GM10847 (cell line): ENCODE measurements around the gene NFIB.

ENCODE experiments used
- POLR2A ChIP-seq: IDR thresholded peaks from 2 replicates; pipeline ENCODE4 v1.6.1; 2011; ENCODE audit not compliant: insufficient read length; ENCODE audit errors: extremely low read depth

The NFIB gene

GRCh38 chr9:14306188-14306587 is 7.8 kb downstream of the NFIB start:
- TF ChIP-seq POLR2A, result no peak

- no peak for TF ChIP-seq POLR2A
These were observed 9.7 kb downstream of the NFIB start for GRCh38 chr9:14304259-14304658.

DNA sequence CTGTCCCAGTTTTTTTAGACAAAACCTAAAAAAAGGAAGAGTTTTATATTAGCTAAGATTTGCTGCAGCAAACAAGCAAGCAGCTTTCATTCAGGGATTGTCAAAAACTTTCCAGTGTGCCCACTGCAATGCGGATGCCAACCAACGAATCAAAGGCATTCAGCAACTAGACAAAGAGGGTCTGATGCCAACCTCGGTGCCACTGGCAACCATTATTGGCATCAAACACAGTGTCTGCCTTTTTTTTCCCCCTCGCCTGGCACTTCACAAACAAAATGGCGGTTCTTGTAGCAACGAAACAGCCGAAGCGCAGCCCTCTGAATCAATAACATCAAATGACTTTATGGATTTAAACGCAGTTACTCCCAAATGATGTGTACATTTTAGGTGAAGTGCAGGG is 10.4 kb downstream of the NFIB start:
- no peak for TF ChIP-seq POLR2A

DNA sequence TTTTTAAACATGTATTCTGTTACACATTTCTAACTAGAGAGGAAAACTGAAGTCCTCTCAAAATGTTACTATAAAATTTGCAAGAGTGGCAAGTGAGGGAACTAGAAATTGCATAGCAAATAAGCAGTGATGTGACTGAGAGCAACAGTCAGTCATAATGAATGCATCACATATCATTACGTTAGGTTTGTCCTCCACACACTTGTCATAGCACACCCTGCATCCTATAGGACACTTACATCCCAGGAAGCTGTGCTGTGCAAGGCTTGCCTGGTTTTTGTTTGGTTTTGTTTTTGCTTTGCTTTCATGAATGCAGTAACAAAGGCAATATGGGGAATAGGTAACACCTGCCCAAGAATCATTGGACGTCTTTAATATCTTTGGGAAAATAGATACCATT is 10.8 kb downstream of the NFIB start:
- TF ChIP-seq POLR2A, result no peak

- TF ChIP-seq POLR2A, result no peak
These were observed 11.5 kb downstream of the NFIB start for GRCh38 chr9:14302405-14302804.

GRCh38 chr9:14301583-14302021 is 12.3 kb downstream of the NFIB start:
- TF ChIP-seq POLR2A, result no peak

DNA sequence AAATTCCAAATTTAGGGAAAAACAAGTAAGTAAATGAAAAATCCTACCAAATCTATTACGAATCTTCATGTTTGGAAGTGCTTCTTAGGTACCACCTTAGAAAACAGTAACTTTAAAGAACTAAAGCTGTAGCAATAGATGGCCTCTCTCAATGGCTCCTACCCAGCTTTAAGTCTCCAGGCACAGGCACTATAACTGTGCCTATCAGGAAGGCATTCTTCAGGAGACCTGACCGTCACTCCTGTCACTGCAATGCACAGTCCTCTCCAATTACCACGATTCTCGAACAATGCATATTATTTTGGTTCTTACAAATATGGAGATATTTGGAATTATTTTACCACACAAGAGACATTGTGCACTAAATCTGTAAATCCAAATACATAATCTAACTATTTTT is 12.9 kb downstream of the NFIB start:
- no peak for TF ChIP-seq POLR2A

- no peak for TF ChIP-seq POLR2A
These were observed 13.4 kb downstream of the NFIB start for GRCh38 chr9:14300588-14300987.

GRCh38 chr9:14300040-14300439 is 13.9 kb downstream of the NFIB start:
- TF ChIP-seq POLR2A, result no peak

DNA sequence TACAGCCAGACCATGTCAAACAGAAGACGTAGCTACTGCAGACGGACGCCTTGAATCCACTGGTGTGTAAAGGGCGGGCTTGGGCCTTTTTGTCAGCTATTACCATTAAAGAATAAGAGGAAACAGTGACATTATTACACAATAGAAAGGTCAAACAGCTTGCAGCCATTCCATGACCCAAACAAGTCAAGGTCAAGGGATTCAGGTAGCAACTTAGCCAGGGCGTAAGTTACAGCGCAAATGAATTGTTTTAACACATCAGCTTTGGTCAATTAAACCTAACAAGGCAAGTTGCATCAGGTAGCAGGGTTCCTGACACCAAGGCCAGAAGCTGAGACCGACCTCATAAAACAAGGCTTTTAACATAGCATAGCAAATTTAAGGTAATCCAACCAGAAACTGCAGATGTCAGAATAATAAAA is 15.3 kb downstream of the NFIB start:
- no peak for TF ChIP-seq POLR2A

- TF ChIP-seq POLR2A, result no peak
These were observed 17.3 kb downstream of the NFIB start for GRCh38 chr9:14296495-14297113.

DNA sequence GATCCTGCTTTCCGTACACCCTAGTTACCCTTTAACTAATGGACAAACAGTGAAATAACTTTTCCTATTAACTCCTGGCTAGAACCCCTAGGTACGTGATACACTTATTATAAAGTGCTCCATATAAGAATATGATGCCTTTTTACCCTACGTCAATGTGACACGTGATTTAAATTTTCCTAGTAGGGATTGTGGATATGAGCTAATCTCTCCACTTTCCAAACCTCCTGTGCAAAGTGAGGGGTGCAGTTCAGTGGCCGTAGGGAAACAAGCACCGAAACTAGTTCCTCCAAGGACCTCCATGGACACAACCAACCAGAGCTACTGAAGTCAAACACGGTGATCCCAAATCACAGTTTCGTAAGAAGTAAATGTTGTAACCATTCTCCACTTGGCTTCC is 19.3 kb downstream of the NFIB start:
- no peak for TF ChIP-seq POLR2A

GRCh38 chr9:14293801-14294200 is 20.1 kb downstream of the NFIB start:
- no peak for TF ChIP-seq POLR2A

DNA sequence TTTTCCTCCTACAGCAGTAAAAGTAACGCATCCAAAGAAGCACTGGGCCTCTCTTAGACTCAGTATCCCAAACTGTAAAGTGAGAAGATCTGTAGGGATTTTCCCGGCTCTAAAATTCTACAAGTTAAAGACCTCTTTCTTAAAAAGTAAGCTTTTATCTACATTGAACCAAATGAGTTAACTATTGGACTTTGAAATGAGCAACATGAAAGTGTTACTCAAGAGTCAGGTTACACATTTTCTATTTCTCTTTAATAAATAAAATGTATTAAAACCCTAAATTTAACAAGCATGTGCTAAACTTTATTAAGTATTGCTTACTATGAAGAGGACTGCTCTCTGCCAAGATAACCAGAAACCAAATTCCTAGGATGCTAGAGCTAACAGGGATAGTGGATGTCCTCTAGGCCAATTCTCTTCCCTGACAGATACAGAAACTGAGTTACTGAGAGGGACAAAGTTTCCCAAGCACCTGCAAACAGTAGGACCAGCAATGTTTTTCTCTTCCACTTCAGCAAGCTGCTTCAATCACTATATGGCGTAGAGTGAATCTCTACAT is 21.7 kb downstream of the NFIB start:
- TF ChIP-seq POLR2A, result no peak

DNA sequence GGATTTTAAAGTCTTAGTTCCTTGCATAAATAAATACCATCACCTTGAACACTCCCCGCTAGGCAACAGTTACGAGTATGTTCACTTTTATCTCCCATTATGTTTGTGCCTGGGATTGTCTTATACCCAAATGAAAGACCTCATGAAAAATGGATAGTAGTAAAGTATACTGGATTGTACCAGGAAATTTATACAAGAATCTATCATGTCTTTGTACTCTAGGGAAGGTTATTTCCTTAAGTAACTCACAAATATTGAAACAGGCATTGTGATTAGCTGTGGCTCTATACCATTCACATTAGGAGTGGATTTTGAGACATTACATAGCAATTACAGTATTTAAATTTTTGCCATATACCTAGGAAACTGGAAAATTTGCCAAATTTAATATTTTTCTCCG is 24.0 kb downstream of the NFIB start:
- no peak for TF ChIP-seq POLR2A

- no peak for TF ChIP-seq POLR2A
These were observed 25.5 kb downstream of the NFIB start for GRCh38 chr9:14288433-14288832.

GRCh38 chr9:14286121-14286520 is 27.8 kb downstream of the NFIB start:
- no peak for TF ChIP-seq POLR2A
